Right ventricle myocardium inferior (tissue), 1 donor: Measurements from ENCODE around the gene ANKRD23. TPM values are rescaled to one million over a fixed set of nuclear protein-coding genes. Genes with fewer than 3 reads are reported as not detected.
A peak's percentile ranks its signal among the peaks of the same experiment; 100 is the strongest.
"Not testable (repeated sequence)": the region's sequence is repeated elsewhere in the genome, so short reads cannot be mapped to it uniquely, and the experiment has no call there.

Experiments
- ATAC-seq: fragments of 200-7000 bp; cut with Tn5 transposase; one replicate; pipeline ENCODE4 v1.9.1; 2020; ENCODE audit warnings: mild to moderate bottlenecking, moderate library complexity
- DNase-seq: peaks from one replicate; pipeline ENCODE4 v3.0.0; 2021; ENCODE audit errors: missing footprints
- intact Hi-C: fragments of 100-400 bp; cut with DNase I; formaldehyde crosslinking; loops from one replicate; pipeline ENCODE4 v1.11.0; 2022
- long read RNA-seq: library from polyadenylated mRNA; unstranded; transcript quantifications from one replicate; pipeline ENCODE4 v2.0.0, GENCODE V29; 2021
- total RNA-seq: library from RNA; stranded (reverse); fragmentation: NEBNext Ultra II Directional; extraction: Animal tissue kit (Norgen Biotek cat#: 25700); gene quantifications from one replicate; pipeline ENCODE4 v1.2.1, GENCODE V29; 2021
- donor health status: DM: no; HTN: yes; CAD: no; lungs with severe emphysema.

ANKRD23 gene
- 12.7 TPM for total RNA-seq
- long read RNA-seq, transcript ANKRD23-201 (9 exons, 2,597 nt), result major isoform, 10 of 26 reads
- long read RNA-seq, partial matches to known transcripts, result 8 of 26 reads
- long read RNA-seq, other reads (novel, unspliced or antisense), result 8 of 26 reads

DNA sequence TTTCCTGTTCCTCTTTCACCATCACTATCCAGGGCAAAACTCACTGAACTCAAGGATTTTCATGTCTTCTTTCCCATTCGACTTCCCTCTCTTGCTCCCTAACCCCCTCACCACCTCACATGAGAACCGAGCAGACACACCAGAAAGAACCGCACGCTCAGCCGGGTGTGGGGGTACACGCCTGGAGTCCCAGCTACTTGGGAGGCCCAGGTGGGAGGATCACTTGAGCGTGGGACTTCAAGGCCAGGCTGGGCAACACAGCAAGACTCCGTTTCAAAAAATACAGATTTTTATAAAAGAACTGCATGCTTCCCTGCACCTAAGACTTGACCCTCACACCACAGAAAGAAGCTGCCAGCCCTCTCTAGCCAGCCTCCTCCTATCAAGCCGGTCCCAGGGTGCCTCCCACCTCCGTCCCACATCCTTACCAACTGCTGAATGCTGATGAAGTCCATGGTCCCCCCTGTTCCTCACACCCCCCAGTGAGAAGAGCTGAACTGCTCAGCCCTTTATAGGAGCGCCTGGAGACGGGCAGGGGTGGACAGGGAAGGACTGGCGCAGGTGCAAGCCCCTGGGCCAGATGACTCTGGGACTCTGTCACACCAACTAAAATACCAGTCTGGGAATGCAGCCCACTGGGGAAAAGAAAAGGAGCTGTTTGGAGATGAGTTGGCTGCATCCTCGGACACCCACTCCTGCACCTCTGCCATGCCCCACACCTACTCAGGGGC is at the start of gene ANKRD23:
TSS of gene ANKRD23 (minus strand) at position 484 of the 731 bp plus-strand sequence. CDS start at position 455, 29 bp downstream.
- ATAC-seq, result peak; percentile 37
- no peak for DNase-seq
- intact Hi-C loops, result no loop called here

DNA sequence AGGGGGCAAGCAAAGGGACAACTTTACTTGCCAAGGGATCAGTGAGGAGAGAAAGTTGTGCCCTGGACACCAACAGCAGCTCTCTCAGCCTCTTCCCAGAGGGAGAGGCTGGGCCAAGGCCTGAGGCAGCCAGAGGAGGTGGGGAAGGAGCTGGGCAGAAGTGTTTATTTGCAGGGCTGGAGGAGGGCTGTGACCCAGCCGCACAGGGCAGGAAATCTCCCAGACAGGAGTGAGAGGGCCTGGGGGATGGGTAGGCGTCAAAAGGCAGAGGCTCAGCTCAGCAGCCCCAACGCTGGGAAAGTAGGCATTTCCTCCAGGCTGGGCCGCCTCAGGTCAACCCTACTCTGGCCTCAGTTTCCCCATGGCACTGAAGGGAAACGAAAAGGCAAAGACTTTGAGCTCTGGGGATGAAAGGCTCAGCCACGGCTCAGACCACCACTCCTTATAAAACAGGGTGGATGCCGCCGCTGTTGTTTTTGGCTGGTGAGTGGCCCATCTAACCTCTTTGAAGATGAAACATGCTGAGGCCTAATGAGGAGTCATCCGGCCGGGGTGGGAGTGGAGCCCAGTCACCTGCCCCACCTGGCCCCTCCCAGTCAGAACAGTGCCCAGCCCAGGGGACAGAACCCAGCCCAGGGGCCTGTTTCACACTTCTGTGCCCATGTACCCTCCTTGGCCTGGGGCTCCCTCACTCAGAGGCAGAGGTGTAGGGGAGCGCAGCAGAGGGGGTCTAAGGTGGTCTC is 47.9 kb upstream of the ANKRD23 start:
- DNase-seq, result no peak
- intact Hi-C loops, result no loop called here
- ATAC-seq, result no peak

GRCh38 chr2:96890726-96891385 is 47.0 kb upstream of the ANKRD23 start:
- ATAC-seq (no peak), DNase-seq (no peak)
- intact Hi-C loops, result no loop called here

- ATAC-seq (no peak), DNase-seq (no peak)
- intact Hi-C loops, result no loop called here
These were observed 46.4 kb upstream of the ANKRD23 start for GRCh38 chr2:96890252-96890651.

DNA sequence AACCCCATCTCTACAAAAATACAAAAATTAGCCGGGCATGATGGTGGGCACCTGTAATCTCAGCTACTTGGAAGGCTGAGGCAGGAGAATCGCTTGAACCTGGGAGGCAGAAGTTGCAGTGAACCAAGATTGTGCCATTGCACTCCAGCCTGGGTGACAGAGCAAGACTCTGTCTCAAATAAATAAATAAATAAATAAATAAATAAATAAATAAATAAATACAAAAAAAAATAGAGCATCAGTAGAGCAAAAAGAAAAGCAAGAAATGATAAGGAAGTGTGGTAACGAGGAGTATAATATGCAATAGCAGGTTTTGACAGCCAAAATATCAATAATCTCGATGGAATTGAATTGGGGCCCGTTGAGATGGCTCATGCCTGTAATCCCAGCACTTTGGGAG is 45.7 kb upstream of the ANKRD23 start:
- intact Hi-C loops, ATAC-seq, DNase-seq: not testable (repeated sequence)

DNA sequence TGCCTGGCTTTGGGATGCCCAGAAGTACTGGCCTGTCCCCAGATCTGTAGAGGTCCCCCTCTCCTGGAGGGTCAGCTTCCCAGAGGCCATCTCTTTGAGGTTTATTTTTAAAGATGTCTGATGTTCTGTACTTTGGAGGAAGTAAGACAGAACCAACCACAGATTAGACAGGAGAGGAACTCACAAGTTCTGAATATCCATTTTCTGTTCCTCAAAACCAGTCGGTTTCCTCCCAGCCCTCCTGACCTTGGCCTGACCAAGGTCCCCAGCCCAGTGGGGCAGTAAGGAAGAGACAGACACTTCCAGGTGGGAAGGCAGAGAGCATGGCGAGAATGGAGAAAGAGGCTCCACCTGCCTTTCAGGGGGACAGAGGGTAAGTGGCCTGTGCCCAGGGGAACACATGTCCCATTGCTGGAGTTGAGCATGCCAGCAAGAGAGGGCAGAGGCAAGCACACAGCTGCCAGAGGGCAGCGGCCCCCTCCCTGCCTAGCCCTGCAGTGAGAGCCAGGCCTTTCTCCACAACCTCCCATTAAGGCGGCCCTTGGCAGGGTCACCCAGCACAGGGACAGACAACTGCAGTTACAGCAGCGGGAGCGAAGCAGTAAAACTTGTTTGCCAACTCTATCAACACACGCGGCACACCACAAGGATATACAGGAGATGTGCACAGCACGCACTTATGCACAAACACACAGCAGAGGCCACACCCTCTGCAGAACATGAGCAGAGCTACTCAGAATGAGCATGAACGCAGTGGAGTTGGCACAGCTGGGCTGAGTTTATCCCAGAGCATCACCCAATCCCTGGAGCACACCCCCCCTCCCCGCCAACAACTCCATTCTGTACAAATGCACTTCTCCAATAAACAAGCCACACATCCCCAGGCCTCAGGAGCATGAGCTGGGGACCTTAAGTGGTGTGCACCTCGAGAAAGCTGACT is 44.5 kb upstream of the ANKRD23 start:
- intact Hi-C loops, result no loop called here
- DNase-seq (no peak), ATAC-seq (peak; percentile 74)

DNA sequence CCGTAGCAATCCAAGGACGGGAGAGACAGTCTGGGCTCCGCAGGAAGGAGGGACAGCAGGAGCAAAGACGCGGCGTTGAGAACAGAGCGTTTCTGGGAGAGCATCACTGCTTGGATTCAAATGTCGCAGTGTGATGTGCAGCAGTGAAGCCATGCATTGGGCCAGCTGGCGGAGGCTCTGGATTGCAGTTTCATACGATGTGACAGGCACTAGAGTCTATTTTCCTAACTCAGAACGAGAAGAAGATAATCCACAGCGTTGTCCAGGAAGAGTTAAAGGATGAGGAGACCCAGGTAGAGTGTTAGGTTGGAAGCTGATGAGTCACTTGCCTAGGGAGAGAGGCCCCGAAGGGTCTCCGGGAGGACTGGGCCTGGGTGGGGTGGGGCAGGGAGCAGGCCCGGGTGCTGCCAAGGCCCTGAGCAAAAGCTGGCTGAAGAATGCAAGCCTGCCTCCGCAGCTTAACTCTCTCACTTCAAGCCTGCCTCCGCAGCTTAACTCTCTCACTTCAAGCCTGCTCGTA is 43.7 kb upstream of the ANKRD23 start:
- intact Hi-C loops, result no loop called here
- ATAC-seq (peak; percentile 60), DNase-seq (no peak)

GRCh38 chr2:96885432-96886347 is 41.9 kb upstream of the ANKRD23 start:
- DNase-seq, result no peak

GRCh38 chr2:96884299-96885094 is 40.7 kb upstream of the ANKRD23 start:
- intact Hi-C loops, result no loop called here
- ATAC-seq (no peak), DNase-seq (no peak)

More at GRCh38 chr2:96885432-96886347, 41.9 kb upstream of the ANKRD23 start:
- intact Hi-C loops, result no loop called here
- ATAC-seq, result no peak

DNA sequence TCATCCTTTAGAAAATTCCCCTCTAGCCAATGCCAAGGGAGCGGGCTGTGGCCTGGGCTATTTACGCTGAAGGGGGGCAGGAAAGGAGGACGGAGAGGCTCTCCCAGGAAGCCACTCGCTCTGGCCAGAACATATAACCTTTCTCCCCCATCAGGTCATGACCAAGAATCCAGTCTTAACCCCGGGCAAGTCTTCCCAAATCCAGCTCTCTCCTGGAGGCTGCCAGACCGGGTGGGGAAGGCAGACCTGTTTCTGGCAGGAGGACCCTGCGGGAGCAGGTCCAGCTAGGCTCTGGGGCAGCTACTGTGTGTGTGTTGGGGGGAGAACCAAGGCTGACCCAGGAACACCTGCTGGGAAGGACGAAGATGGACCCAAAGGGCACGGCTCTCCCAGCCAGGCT is 39.5 kb upstream of the ANKRD23 start:
- intact Hi-C loops, result no loop called here
- ATAC-seq (no peak), DNase-seq (no peak)

- no peak for DNase-seq
- no peak for ATAC-seq
- intact Hi-C loops, result no loop called here
These were observed 39.1 kb upstream of the ANKRD23 start for GRCh38 chr2:96882906-96883305.

DNA sequence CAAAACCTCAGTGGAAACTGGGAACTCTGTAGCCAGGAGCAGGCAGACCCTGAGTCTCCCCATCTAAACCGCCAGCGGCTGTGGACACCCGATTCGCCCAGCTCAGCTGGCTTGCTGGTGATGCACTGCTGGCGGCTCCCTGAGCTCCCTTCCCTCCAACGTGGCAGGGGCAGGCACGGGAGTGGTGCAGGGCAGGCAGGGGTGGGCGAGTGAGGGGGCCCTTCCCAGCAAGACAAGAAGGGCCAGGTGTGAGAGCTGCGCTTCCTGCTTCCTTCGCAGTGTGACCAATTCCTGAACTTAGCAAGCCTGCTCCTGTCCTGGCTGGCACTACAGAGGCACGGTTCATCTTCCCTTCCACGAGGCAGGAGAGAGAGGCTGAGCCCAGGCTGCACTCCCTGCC is 38.4 kb upstream of the ANKRD23 start:
- DNase-seq (no peak), ATAC-seq (no peak)
- intact Hi-C loops, result no loop called here

GRCh38 chr2:96881349-96882195 is 37.8 kb upstream of the ANKRD23 start:
- DNase-seq (no peak), ATAC-seq (no peak)
- intact Hi-C loops, result no loop called here

GRCh38 chr2:96880891-96881273 is 37.1 kb upstream of the ANKRD23 start:
- intact Hi-C loops, result no loop called here
- no peak for DNase-seq
- ATAC-seq, result no peak

- intact Hi-C loops, result no loop called here
- ATAC-seq (no peak), DNase-seq (no peak)
These were observed 35.8 kb upstream of the ANKRD23 start for GRCh38 chr2:96879545-96880040.
